Ishikawa (cell line): ENCODE results near the gene JOSD2.

Experiments
- EP300 ChIP-seq: IDR thresholded peaks from 2 replicates; pipeline ENCODE4 v1.6.1; 2012; ENCODE audit warnings: borderline replicate concordance
- TCF12 ChIP-seq: IDR thresholded peaks from 2 replicates; pipeline ENCODE4 v1.6.1; 2012; ENCODE audit warnings: low read depth
- TEAD4 ChIP-seq: IDR thresholded peaks from 2 replicates; pipeline ENCODE4 v1.6.1; 2012
- YY1 ChIP-seq: IDR thresholded peaks from 2 replicates; pipeline ENCODE4 v1.6.1; 2012; ENCODE audit warnings: low read depth
- TF ChIP-seq, protein P1 (sequence below): IDR thresholded peaks from 2 replicates; pipeline ENCODE4 v1.6.1; 2012

DNA sequence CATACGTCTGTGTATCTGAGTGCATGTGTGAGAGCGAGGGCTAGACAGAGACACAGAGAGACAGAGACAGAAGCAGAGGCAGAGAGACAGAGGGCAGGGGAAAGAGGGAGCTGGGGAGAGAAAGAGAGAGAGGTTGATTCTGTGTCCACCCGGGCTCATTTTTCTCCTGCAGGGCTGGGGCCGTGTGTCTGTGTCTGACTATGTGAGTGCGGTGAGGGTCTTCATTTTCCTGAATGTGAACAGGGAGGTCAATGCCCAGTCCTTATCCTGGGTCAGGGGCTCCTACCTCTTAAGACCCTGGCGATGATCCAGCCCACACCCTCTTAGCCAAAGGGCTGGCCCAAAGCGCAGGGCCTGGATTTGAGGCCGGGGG is 39.6 kb upstream of the JOSD2 start:
- TF ChIP-seq TCF12 (no peak), TEAD4 (no peak), YY1 (no peak), EP300 (no peak)
- TF ChIP-seq, protein P1, sequence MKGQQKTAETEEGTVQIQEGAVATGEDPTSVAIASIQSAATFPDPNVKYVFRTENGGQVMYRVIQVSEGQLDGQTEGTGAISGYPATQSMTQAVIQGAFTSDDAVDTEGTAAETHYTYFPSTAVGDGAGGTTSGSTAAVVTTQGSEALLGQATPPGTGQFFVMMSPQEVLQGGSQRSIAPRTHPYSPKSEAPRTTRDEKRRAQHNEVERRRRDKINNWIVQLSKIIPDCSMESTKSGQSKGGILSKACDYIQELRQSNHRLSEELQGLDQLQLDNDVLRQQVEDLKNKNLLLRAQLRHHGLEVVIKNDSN, result no peak
